GM18520 (cell line): ENCODE measurements around the gene SDCCAG8.
"Not testable (repeated sequence)": the region's sequence is repeated elsewhere in the genome, so short reads cannot be mapped to it uniquely, and the experiment has no call there.

Experiments
- ATAC-seq: cut with Tn5 transposase; IDR thresholded peaks from one replicate; pipeline ENCODE4 v1.9.1; 2021; ENCODE audit not compliant: unreplicated experiment

The SDCCAG8 gene

GRCh38 chr1:243255791-243256512 lies at the start of gene SDCCAG8:
TSS of gene SDCCAG8 (plus strand) at chr1:243256041. CDS start at chr1:243256174, 133 bp downstream.
- ATAC-seq, result peak; percentile 80

DNA sequence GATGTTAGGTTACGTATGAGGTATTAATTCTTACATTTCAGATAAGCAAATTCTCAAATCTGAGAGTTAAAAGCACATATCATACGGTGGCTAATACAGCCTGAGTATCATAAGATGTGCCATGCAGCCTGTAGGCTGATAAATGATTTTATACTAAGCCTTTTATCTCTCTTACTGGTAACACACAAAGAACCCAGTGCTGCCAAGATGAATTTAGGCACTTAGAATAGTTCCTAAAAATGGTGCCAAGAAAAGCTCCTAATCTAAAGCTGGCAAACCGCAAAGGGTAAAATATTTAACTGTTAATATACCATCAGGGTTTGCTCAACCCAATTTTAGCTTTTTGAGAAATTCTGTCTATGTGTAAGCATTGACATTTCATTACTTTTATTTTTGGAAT lies 43.9 kb upstream of the SDCCAG8 start:
- ATAC-seq, result not testable (repeated sequence)

GRCh38 chr1:243213045-243213787 lies 42.6 kb upstream of the SDCCAG8 start:
- no peak for ATAC-seq

DNA sequence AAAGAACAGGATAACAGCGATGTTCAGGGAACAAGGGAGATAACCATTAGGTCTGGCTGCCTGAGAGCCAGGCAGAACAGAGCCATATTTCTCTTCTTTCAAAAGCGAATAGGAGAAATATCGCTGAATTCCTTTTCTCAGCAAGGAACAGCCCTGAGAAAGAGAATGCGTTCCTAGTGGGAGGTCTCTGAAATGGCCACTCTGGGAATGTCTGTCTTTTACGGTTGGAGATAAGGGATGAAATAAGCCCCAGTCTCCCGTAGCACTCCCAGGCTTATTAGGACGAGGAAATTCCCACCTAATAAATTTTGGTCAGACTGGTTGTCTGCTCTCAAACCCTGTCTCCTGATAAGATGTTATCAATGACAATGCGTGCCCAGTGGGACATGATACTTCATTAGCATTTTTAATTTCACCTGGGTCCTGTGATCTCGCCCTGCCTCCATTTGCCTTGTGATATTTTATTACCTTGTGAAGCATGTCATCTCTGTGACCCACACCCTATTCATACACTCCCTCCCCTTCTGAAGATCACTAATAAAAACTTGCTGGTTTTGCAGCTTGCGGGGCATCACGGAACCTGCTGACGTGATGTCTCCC lies 40.5 kb upstream of the SDCCAG8 start:
- ATAC-seq, result not testable (repeated sequence)

DNA sequence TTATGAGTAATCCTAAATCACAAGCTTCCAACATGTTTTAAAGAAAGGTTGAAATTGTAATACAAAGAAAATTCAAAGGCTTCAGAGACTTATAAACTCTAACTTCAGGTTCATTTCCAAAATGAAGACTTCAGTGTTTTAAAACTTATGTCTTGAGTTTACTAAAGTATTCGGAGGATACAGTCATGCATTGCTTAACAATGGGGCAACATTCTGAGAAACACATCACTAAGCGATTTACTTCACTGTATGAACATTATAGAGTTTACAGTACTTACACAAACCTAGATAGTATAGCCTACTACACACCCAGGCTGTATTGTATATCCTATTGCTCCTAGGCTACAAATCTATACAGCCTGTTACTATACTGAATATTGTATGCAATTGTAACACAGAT lies 39.1 kb upstream of the SDCCAG8 start:
- ATAC-seq, result no peak

DNA sequence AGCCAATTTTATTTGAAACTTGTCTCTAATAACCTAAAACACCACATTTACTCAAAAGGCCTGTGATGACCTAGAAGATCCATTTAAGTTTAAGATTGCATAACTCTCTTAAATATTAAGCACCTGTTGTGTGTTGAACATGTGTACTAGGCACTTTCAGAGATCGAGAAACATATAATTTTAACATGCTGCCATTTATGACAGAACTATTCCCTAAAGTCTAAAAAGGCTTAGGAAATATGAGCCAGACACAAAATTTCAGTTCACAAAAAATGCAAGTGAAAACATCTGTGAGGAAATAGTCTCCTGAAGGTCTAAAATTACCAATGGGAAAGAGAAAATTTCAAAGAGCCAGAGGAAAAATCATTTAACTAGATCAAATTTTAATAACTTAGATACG lies 38.5 kb upstream of the SDCCAG8 start:
- ATAC-seq, result no peak

- no peak for ATAC-seq
These were observed 37.8 kb upstream of the SDCCAG8 start for GRCh38 chr1:243218059-243218458.

- no peak for ATAC-seq
These were observed 28.2 kb upstream of the SDCCAG8 start for GRCh38 chr1:243227622-243228021.

GRCh38 chr1:243229526-243229925 lies 26.3 kb upstream of the SDCCAG8 start:
- no peak for ATAC-seq

DNA sequence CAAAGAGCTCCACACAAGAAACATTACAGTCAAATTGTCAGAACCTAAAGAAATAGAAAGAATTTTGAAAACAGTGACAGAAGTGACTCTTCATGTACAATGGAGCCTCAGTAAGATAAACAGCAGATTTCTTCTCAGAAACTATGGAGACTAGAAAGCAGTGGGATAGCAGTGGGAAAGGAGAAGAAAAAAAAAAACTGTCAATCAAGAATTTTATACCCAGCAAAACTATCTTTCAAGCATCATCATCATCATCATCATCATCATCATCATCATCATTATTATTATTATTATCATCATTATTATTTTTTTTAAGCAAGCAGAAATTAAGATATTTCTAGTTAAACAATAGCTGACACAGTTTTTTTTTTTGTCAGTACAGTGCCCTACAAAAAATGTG lies 24.9 kb upstream of the SDCCAG8 start:
- no peak for ATAC-seq

- ATAC-seq, result no peak
These were observed 21.9 kb upstream of the SDCCAG8 start for GRCh38 chr1:243233908-243234307.

- ATAC-seq, result no peak
These were observed 20.7 kb upstream of the SDCCAG8 start for GRCh38 chr1:243234978-243235647.

DNA sequence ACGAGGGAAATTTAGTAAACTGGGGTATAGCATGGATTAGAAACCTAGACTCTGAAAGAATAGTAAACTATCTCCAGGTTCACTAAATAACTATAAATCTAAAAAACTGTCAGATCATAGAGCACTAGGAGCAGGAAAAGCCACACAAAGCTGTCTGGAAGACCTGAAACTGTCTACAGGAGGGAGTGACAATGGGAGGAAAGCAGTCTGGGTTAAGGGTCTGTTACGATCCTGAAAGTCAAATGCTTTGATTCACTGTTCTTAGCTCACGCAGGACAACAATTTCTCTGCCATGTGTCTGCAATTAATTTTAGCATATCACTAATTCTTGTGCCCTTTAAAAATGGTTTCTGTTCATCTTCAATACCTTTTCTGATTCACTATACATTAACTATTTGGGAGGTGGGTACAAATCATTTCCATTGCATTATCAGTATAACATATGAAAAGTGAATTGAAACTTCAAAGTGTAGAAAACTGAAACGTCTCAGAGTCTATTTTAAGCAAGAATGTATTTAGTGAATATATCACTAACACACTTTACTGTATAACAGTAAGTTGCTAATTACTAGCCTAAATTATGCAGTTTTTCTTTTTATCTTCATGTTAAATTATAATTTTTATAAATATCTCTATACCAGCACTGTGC lies 19.1 kb upstream of the SDCCAG8 start:
- ATAC-seq, result no peak

DNA sequence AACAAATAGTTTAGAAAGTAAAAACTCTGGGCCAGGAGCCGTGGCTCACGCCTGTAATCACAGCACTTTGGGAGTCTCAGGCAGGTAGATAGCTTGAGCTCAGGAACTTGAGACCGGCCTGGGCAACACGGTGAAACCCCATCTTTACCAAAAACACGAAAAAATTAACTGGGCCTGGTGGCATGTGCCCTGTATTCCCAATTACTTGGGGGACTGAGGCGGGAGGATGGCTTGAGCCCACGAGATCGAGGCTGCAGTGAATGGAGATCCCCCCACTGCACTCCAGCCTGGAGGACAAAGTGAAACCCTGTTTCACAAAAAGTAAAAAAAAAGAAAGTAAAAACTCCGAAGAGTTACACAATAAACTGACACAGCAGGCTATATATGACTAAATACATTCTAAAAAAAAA lies 11.4 kb upstream of the SDCCAG8 start:
- ATAC-seq, result peak; percentile 43

- no peak for ATAC-seq
These were observed 8.9 kb upstream of the SDCCAG8 start for GRCh38 chr1:243246916-243247315.

GRCh38 chr1:243247901-243248300 lies 7.9 kb upstream of the SDCCAG8 start:
- ATAC-seq, result no peak

GRCh38 chr1:243249214-243249613 lies 6.6 kb upstream of the SDCCAG8 start:
- ATAC-seq, result no peak

DNA sequence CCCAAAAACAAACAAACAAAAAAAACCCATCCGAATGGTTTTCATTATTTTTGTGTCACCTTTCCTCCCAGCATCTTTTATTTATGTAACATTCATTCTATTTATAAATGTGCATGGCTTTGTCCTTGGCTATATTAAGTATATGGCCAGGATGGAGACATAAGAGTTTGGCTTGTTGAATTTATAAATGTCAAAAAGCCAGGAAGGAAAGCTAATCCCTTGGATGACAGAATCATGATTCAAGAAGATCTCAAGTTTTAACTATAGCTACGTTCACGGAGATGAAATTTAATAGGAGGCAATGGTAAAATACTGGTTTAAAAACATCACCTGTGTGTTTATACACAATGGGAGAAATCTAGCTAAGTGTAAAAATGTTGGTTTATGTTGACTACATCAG lies 5.7 kb upstream of the SDCCAG8 start:
- ATAC-seq, result no peak

- ATAC-seq, result no peak
These were observed 4.3 kb upstream of the SDCCAG8 start for GRCh38 chr1:243251539-243251938.

GRCh38 chr1:243253211-243253925 lies 2.5 kb upstream of the SDCCAG8 start:
- no peak for ATAC-seq

GRCh38 chr1:243253926-243254232 lies 2.0 kb upstream of the SDCCAG8 start:
- no peak for ATAC-seq
